PC-3 (cell line): ENCODE data around the gene FKBP2. TPM values are rescaled to one million over a fixed set of nuclear protein-coding genes. Genes with fewer than 3 reads are reported as not detected.

ENCODE experiments used
- ATAC-seq: fragments of 200-7000 bp; cut with Tn5 transposase; 2 replicates; pipeline ENCODE4 v1.9.1; 2020; ENCODE audit warnings: mild to moderate bottlenecking, moderate library complexity
- BruUV-seq: library from RNA; stranded (reverse); fragments of 400-500 nt; replicated peaks from 2 replicates; lab custom pipeline; 2021; lab: Mats Ljungman, UMichigan
- CTCF ChIA-PET: fragments of 300-600 bp; sonication (Branson Sonifier 250); formaldehyde crosslinking; loops from one replicate; lab custom pipeline; 2022; ENCODE audit warnings: antibody characterized with exemption; lab: Charles Lee
- POLR2A ChIA-PET: fragments of 300-600 bp; sonication (Branson Sonifier 250); formaldehyde crosslinking; loops from one replicate; lab custom pipeline; 2022; ENCODE audit warnings: antibody characterized with exemption; ENCODE audit not compliant: unreplicated experiment; lab: Charles Lee
- DNase-seq: peaks from one replicate; pipeline ENCODE4 v3.0.0-alpha.2; 2015
- H2AFZ ChIP-seq: fragments of 300-600 bp; sonication (generic); 2 replicates; pipeline ENCODE4 v1.6.0; 2016; ENCODE audit warnings: antibody characterized with exemption, low read length
- H3F3A ChIP-seq: fragments of 300-600 bp; sonication (generic); one replicate; pipeline ENCODE4 v1.6.0; 2017; ENCODE audit warnings: antibody characterized with exemption, low read length, control low read depth, mild to moderate bottlenecking; ENCODE audit not compliant: unreplicated experiment
- H3K27ac ChIP-seq: fragments of 300-600 bp; sonication (generic); 2 replicates; pipeline ENCODE4 v1.5.1; 2016; ENCODE audit warnings: mild to moderate bottlenecking, low read length
- H3K27me3 ChIP-seq: fragments of 300-600 bp; sonication (generic); 2 replicates; pipeline ENCODE4 v1.6.1; 2016; ENCODE audit warnings: low read length, mixed read lengths
- H3K36me3 ChIP-seq: fragments of 300-600 bp; sonication (generic); 2 replicates; pipeline ENCODE4 v1.6.1; 2016; ENCODE audit warnings: low read depth, mixed run types, low read length, mixed read lengths
- H3K4me1 ChIP-seq: fragments of 300-600 bp; sonication (generic); 2 replicates; pipeline ENCODE4 v1.5.1; 2016; ENCODE audit warnings: low read length; ENCODE audit not compliant: insufficient read depth
- H3K4me2 ChIP-seq: fragments of 300-600 bp; sonication (generic); 2 replicates; pipeline ENCODE4 v1.6.0; 2016; ENCODE audit warnings: low read length
- H3K4me3 ChIP-seq: fragments of 300-600 bp; sonication (generic); 2 replicates; pipeline ENCODE4 v1.5.1; 2016; ENCODE audit warnings: mild to moderate bottlenecking, low read length, mixed read lengths
- H3K79me2 ChIP-seq: fragments of 300-600 bp; sonication (generic); 2 replicates; pipeline ENCODE4 v1.6.1; 2017; ENCODE audit warnings: low read length, mixed read lengths
- H3K9ac ChIP-seq: fragments of 300-600 bp; sonication (generic); 2 replicates; pipeline ENCODE4 v1.6.0; 2016; ENCODE audit warnings: mild to moderate bottlenecking, low read length
- H3K9me2 ChIP-seq: fragments of 300-600 bp; sonication (generic); replicated peaks from 2 replicates; pipeline ENCODE4 v1.6.1; 2016; ENCODE audit warnings: mixed run types, low read length, mixed read lengths
- H3K9me3 ChIP-seq: fragments of 300-600 bp; sonication (generic); 2 replicates; pipeline ENCODE4 v1.6.1; 2016; ENCODE audit warnings: low read length, mixed read lengths
- H4K20me1 ChIP-seq: fragments of 300-600 bp; sonication (generic); 2 replicates; pipeline ENCODE4 v1.6.1; 2016; ENCODE audit warnings: low read length, mixed read lengths
- EZH2 ChIP-seq: fragments of 300-600 bp; sonication (generic); IDR thresholded peaks from one replicate; pipeline ENCODE4 v1.6.1; 2017; ENCODE audit warnings: antibody characterized with exemption, mild to moderate bottlenecking, low read length; ENCODE audit not compliant: unreplicated experiment
- EZH2phosphoT487 ChIP-seq: fragments of 300-600 bp; sonication (generic); IDR thresholded peaks from 2 replicates; pipeline ENCODE4 v1.6.1; 2018; ENCODE audit warnings: mild to moderate bottlenecking, antibody characterized with exemption, low read length, borderline replicate concordance
- intact Hi-C: fragments of 100-400 bp; cut with micrococcal nuclease; formaldehyde crosslinking; loops from 2 replicates; pipeline ENCODE4 v1.9.0; 2023
- total RNA-seq: library from RNA; depleted of rRNA; stranded (reverse); fragments of >200 nt; gene quantifications from 2 replicates; pipeline ENCODE4 v1.2.3, GENCODE V29; 2014
- TF ChIP-seq, protein P1 (sequence below): fragments of 300-600 bp; sonication (generic); conservative IDR thresholded peaks from 2 replicates; pipeline ENCODE4 v1.5.1; 2017; ENCODE audit warnings: antibody characterized with exemption, low read depth, mild to moderate bottlenecking, low read length

Gene FKBP2
- total RNA-seq, 1 experiment from 2014 or later: 215 TPM

DNA sequence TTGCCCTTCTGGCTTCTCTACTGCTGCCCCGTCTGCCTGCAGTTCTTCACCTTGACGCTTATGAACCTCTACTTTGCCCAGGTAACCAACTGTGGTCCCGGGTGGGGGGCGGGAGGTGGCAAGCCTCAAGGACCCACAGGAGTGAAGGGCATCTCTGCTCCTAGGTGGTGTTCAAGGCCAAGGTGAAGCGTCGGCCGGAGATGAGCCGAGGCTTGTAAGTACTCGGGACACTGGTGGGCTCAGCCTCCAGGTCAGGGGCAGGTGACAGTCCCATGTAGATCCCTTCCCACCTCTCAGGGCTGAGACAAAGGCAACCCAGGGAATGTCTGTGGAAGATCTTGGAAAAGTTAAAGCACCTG lies 45.9 kb downstream of the FKBP2 start:
- Histone ChIP-seq H2AFZ (no peak overlapping the region), H3K4me2 (peak overlapping the region; percentile 90), H3K79me2 (peaks cover 28% of the 10 kb centered on the region), H3K4me3 (peak overlapping the region; percentile 73; the same call in 1 of the 2 replicates), H3F3A (no peaks in the 10 kb centered on the region), H3K27ac (no peak overlapping the region), H3K27me3 (peaks cover 10% of the 10 kb centered on the region), H3K9me2 (no peaks in the 10 kb centered on the region), H4K20me1 (no peaks in the 10 kb centered on the region), H3K9ac (no peak overlapping the region), H3K4me1 (peaks cover 18% of the 10 kb centered on the region), H3K9me3 (no peaks in the 10 kb centered on the region), H3K36me3 (no peaks in the 10 kb centered on the region)
- POLR2A ChIA-PET: interaction anchor here (0.5 kb wide), 1 partner anchor 113 kb away, joined by 4 read pairs; no protein-coding TSS in a partner anchor
- DNase-seq: no peak
- BruUV-seq: no TSS peak
- ATAC-seq: no peak
- intact Hi-C loops: no loop called here
- TF ChIP-seq EZH2phosphoT487 (no peak), EZH2 (no peak)
- TF ChIP-seq, protein P1, sequence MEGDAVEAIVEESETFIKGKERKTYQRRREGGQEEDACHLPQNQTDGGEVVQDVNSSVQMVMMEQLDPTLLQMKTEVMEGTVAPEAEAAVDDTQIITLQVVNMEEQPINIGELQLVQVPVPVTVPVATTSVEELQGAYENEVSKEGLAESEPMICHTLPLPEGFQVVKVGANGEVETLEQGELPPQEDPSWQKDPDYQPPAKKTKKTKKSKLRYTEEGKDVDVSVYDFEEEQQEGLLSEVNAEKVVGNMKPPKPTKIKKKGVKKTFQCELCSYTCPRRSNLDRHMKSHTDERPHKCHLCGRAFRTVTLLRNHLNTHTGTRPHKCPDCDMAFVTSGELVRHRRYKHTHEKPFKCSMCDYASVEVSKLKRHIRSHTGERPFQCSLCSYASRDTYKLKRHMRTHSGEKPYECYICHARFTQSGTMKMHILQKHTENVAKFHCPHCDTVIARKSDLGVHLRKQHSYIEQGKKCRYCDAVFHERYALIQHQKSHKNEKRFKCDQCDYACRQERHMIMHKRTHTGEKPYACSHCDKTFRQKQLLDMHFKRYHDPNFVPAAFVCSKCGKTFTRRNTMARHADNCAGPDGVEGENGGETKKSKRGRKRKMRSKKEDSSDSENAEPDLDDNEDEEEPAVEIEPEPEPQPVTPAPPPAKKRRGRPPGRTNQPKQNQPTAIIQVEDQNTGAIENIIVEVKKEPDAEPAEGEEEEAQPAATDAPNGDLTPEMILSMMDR: no peak
- CTCF ChIA-PET: no interaction called here

DNA sequence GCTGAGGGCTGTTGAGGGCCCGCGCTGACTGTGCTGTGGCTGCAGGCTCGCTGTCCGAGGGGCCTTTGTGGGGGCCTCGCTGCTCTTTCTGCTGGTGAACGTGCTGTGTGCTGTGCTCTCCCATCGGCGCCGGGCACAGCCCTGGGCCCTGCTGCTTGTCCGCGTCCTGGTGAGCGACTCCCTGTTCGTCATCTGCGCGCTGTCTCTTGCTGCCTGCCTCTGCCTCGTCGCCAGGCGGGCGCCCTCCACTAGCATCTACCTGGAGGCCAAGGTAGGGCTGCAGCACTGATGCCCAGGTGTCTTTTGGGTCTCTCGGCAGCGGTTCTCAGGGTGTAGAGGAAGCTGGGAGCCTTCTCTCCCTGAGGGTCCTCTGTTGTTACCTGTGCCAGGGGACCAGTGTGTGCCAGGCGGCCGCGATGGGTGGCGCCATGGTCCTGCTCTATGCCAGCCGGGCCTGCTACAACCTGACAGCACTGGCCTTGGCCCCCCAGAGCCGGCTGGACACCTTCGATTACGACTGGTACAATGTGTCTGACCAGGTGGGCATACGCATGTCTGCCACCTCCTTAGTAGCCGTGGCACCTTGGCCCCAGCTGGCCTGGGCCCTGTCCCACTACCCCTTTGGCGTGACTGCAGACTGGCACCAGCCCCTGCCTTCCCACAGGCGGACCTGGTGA lies 46.9 kb downstream of the FKBP2 start:
- H3K4me2 ChIP-seq: no peak overlapping the region
- ChIA-PET CTCF (no interaction called here), POLR2A (no interaction called here)
- peaks cover 28% of the 10 kb centered on the region for H3K79me2 ChIP-seq
- H3K27ac ChIP-seq: no peak overlapping the region
- no peak overlapping the region for H3K4me3 ChIP-seq
- H3K27me3 ChIP-seq: peaks cover 20% of the 10 kb centered on the region
- no peak for ATAC-seq
- H4K20me1 ChIP-seq: no peaks in the 10 kb centered on the region
- intact Hi-C loops: no loop called here
- no peak for DNase-seq
- H3K36me3 ChIP-seq: no peaks in the 10 kb centered on the region
- H3K9ac ChIP-seq: no peak overlapping the region
- no peaks in the 10 kb centered on the region for H3F3A ChIP-seq
- no TSS peak for BruUV-seq
- H3K9me2 ChIP-seq: no peaks in the 10 kb centered on the region
- TF ChIP-seq EZH2 (no peak), EZH2phosphoT487 (no peak)
- TF ChIP-seq, protein P1: no peak
- peaks cover 18% of the 10 kb centered on the region for H3K4me1 ChIP-seq
- no peaks in the 10 kb centered on the region for H3K9me3 ChIP-seq
- no peak overlapping the region for H2AFZ ChIP-seq

DNA sequence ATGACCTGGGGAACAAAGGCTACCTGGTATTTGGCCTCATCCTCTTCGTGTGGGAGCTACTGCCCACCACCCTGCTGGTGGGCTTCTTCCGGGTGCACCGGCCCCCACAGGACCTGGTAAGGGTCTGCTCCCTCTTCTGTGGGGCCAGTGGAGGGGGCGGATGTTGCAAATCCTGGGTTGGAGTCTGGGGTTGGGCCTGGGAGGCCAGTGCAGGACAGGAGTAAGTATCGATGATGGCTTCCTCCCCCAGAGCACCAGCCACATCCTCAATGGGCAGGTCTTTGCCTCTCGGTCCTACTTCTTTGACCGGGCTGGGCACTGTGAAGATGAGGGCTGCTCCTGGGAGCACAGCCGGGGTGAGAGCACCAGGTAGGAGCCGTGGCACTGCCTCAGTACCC lies 47.5 kb downstream of the FKBP2 start:
- Histone ChIP-seq H2AFZ (no peak overlapping the region), H3K9me3 (no peaks in the 10 kb centered on the region), H3K4me2 (no peak overlapping the region), H3K9ac (no peak overlapping the region), H3K4me3 (no peak overlapping the region), H4K20me1 (no peaks in the 10 kb centered on the region), H3K27me3 (peaks cover 20% of the 10 kb centered on the region), H3K27ac (no peak overlapping the region), H3K36me3 (no peaks in the 10 kb centered on the region), H3F3A (no peaks in the 10 kb centered on the region), H3K79me2 (peaks cover 23% of the 10 kb centered on the region), H3K4me1 (peaks cover 14% of the 10 kb centered on the region), H3K9me2 (no peaks in the 10 kb centered on the region)
- DNase-seq (no peak), ATAC-seq (no peak)
- ChIA-PET POLR2A (no interaction called here), CTCF (interaction anchor here (1.4 kb wide), 1 partner anchor 12 kb away, joined by 4 read pairs; the partner anchor contains the start of gene CATSPERZ)
- intact Hi-C loops: no loop called here
- TF ChIP-seq EZH2 (no peak), EZH2phosphoT487 (no peak)
- TF ChIP-seq, protein P1: no peak
- BruUV-seq: no TSS peak
